Measurements from ENCODE around the gene PPP2R1A. TPM values are rescaled to one million over a fixed set of nuclear protein-coding genes. Genes with fewer than 3 reads are reported as not detected.

The PPP2R1A gene
- total and polyA plus RNA-seq, 2 of the 13 experiments (the other 11 are each of a cell fraction or from before 2014, with no cell fraction given): 86.7 to 130 TPM

DNA sequence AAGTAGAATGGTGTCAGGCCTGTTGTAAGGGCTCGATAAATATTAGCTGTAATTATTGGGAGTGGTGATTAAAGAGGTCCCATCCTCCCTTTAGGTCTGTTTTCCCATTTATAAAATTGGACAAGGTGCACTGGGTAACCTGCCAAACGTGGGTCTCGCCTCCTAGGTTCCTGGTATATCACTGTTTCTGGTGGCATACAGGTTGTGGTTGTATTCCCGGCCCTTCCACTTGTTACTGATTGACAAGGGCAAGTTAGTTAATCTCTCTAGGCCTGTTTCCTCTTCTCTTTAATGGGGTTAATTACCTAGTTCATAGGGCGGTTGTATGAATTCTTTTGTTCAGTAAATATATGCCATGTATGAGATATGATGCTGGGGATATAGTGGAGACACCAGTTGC, 1.5 kb downstream of the PPP2R1A start:
- ATAC-seq (no peak), DNase-seq (ENCODE audit: low spot score) (no peak), FAIRE-seq (no peak)
- no peaks in the 10 kb centered on the region for H3K9me3 ChIP-seq (ENCODE audit: low read length)
- intact Hi-C loops (cut with micrococcal nuclease; ENCODE audit: unreplicated experiment): loop anchor here (1.0 to 5.0 kb wide), 2 partner anchors 31 to 46 kb away; no protein-coding TSS in a partner anchor
- POLR2A ChIA-PET: no interaction called here
- BruUV-seq (replicated peaks): no TSS peak
- H2AFZ ChIP-seq (ENCODE audit: low read length): no peak overlapping the region
- peak overlapping the region; percentile 89 for H3K27ac ChIP-seq (ENCODE audit: extremely low read length, insufficient read depth, low read length)
- H3K36me3 ChIP-seq (replicated peaks in 1 of 2; ENCODE audit: control insufficient read depth in 1 of 2, insufficient read depth in 2 of 2, low read length in 2 of 2): peaks cover 7 to 33% of the 10 kb centered on the region in 2 experiments; a peak in 3 of 5 replicates
- in situ Hi-C loops (cut with HindIII; ENCODE audit: extremely low pct_ligation_motif_present, low pct_unique_long_range_greater_than_20kb): no loop called here
- peak overlapping the region; percentile 91 for H3K4me2 ChIP-seq (ENCODE audit: low read depth, low read length)
- H4K20me1 ChIP-seq (ENCODE audit: insufficient read depth, low read length): 0 out of 2 replicates have a peak, but pooled peaks cover 3% of the 10 kb centered on the region
- peak overlapping the region; percentile 92 to 97 (median 94) for H3K4me3 ChIP-seq (replicated peaks in 1 of 3; ENCODE audit: insufficient read depth in 1 of 3, low read depth in 2 of 3, low read length in 3 of 3)
- CTCF ChIA-PET (ENCODE audit: low intra/inter-chr PET ratio, low total read pairs): no interaction called here
- peak overlapping the region; percentile 92 for H3K9ac ChIP-seq (ENCODE audit: insufficient read depth, low read depth, low read length)
- peaks cover 37% of the 10 kb centered on the region for H3K4me1 ChIP-seq (ENCODE audit: insufficient read depth, low read length)
- TF ChIP-seq ZSCAN30 (CRISPR knock-in tag; IDR thresholded peaks at IDR 0.05) (no peak), ZNF773 (CRISPR knock-in tag; IDR thresholded peaks at IDR 0.05; ENCODE audit: borderline replicate concordance) (no peak), ZNF484 (CRISPR knock-in tag; IDR thresholded peaks at IDR 0.05; ENCODE audit: borderline replicate concordance, low read depth) (no peak), KLF9 (CRISPR knock-in tag; IDR thresholded peaks at IDR 0.05; ENCODE audit: low read depth) (no peak)
- TF ChIP-seq, protein P1, sequence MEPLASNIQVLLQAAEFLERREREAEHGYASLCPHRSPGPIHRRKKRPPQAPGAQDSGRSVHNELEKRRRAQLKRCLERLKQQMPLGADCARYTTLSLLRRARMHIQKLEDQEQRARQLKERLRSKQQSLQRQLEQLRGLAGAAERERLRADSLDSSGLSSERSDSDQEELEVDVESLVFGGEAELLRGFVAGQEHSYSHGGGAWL (CRISPR knock-in tag; IDR thresholded peaks at IDR 0.05): no peak
- TF ChIP-seq, protein P2, sequence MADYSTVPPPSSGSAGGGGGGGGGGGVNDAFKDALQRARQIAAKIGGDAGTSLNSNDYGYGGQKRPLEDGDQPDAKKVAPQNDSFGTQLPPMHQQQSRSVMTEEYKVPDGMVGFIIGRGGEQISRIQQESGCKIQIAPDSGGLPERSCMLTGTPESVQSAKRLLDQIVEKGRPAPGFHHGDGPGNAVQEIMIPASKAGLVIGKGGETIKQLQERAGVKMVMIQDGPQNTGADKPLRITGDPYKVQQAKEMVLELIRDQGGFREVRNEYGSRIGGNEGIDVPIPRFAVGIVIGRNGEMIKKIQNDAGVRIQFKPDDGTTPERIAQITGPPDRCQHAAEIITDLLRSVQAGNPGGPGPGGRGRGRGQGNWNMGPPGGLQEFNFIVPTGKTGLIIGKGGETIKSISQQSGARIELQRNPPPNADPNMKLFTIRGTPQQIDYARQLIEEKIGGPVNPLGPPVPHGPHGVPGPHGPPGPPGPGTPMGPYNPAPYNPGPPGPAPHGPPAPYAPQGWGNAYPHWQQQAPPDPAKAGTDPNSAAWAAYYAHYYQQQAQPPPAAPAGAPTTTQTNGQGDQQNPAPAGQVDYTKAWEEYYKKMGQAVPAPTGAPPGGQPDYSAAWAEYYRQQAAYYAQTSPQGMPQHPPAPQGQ (CRISPR knock-in tag; IDR thresholded peaks at IDR 0.05; ENCODE audit: borderline replicate concordance): no peak
- TF ChIP-seq, protein P3, sequence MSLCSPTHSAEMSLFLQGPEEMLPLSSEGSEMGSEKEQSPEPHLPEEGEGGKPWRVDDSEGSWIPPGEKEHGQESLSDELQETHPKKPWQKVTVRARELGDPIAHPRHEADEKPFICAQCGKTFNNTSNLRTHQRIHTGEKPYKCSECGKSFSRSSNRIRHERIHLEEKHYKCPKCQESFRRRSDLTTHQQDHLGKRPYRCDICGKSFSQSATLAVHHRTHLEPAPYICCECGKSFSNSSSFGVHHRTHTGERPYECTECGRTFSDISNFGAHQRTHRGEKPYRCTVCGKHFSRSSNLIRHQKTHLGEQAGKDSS (CRISPR knock-in tag; IDR thresholded peaks at IDR 0.05; ENCODE audit: borderline replicate concordance, low read depth): no peak
- 68% methylated on average over 5 of the region's 5 CpGs for WGBS (ENCODE audit: low lambda C conversion rate)
- peaks cover 63% of the 10 kb centered on the region for H3K79me2 ChIP-seq (ENCODE audit: insufficient read depth, low read length)
- H3K27me3 ChIP-seq (ENCODE audit: control insufficient read depth in 1 of 2, insufficient read depth in 2 of 2, low read length in 2 of 2): no peaks in the 10 kb centered on the region; a peak in 1 of 5 replicates

Data from HepG2 (cell line).